ENCODE data around the gene ASIC4. TPM values are rescaled to one million over a fixed set of nuclear protein-coding genes. Genes with fewer than 3 reads are reported as not detected.
A peak's percentile ranks its signal among the peaks of the same experiment; 100 is the strongest.

The ASIC4 gene
- total RNA-seq, 5 donors from 2014 or later (not counting 1 experiment from before 2014, with no cell fraction given), result 0.09 to 0.35 (median 0.20) TPM; not detected in 2

DNA sequence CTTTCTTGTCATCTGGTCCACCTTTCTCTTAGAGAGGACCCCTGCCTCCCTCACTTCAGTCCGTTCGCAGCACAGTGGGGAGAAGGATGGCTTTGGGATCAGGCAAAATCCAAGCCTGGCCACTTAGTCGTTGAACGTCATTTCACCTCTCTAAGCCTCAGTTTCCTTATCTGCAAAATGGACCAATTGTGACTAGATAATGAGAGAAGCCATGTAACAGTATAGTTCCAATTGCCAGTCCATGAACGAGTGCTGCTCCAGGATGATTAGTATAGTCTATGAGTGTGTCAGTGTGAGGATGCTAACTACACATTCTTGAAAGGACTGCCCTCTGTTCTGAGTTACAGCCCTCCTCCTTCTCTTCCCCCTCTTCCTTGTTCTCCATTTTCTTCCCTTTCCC lies 58.9 kb downstream of the ASIC4 start:
- Mint-ChIP-seq H3K9me3 (no peaks in the 10 kb centered on the region), H3K27ac (no peak overlapping the region), H3K27me3 (peaks cover 29 to 61% of the 10 kb centered on the region in 2 donors), H3K4me3 (peak overlapping the region in 1 of 3 donors; percentile 9), H3K36me3 (no peaks in the 10 kb centered on the region), H3K4me1 (peaks cover 2 to 5% (median 4%) of the 10 kb centered on the region in 3 donors)
- peaks cover 0 to 75% of the 10 kb centered on the region in 2 experiments for H3K27me3 ChIP-seq (replicated peaks in 1 of 2; ENCODE audit: control insufficient read depth in 2 of 2, extremely low read depth in 1 of 2, insufficient read depth in 2 of 2, low read length in 1 of 2)
- H3K36me3 ChIP-seq (ENCODE audit: control insufficient read depth in 2 of 2, extremely low read depth in 1 of 2, insufficient read depth in 1 of 2, low read length in 1 of 2), result no peaks in the 10 kb centered on the region
- H3K27ac ChIP-seq (ENCODE audit: low read length), result no peak overlapping the region
- 93% methylated on average over 2 of the region's 5 CpGs for WGBS (ENCODE audit: insufficient coverage)
- ChIA-PET POLR2A (no interaction called here), CTCF (interaction anchor here in 1 of 2 donors (0.7 kb wide), 2 partner anchors 487 to 1282 kb away, joined by 4 read pairs; no protein-coding TSS in a partner anchor)
- ATAC-seq (replicated peaks in 1 of 4) (no peak), DNase-seq (no peak)
- H3K9me3 ChIP-seq, result no peaks in the 10 kb centered on the region
- H3K4me3 ChIP-seq (ENCODE audit: control insufficient read depth in 1 of 2, extremely low read depth in 1 of 2, low read length in 1 of 2), result no peak overlapping the region
- peaks cover 0 to 7% of the 10 kb centered on the region in 2 experiments for H3K4me1 ChIP-seq (ENCODE audit: control insufficient read depth in 1 of 2, extremely low read depth in 1 of 2, insufficient read depth in 2 of 2, low read length in 2 of 2)

- DNase-seq (no peak), ATAC-seq (replicated peaks in 1 of 4) (no peak)
- H3K4me1 Mint-ChIP-seq, result peaks cover 2 to 4% (median 3%) of the 10 kb centered on the region in 3 donors
- ChIA-PET CTCF (no interaction called here), POLR2A (no interaction called here)
- no peaks in the 10 kb centered on the region for H3K36me3 Mint-ChIP-seq
- H3K27ac Mint-ChIP-seq, result no peak overlapping the region
- Histone ChIP-seq H3K36me3 (ENCODE audit: control insufficient read depth in 2 of 2, extremely low read depth in 1 of 2, insufficient read depth in 1 of 2, low read length in 1 of 2) (no peaks in the 10 kb centered on the region), H3K4me1 (ENCODE audit: control insufficient read depth in 1 of 2, extremely low read depth in 1 of 2, insufficient read depth in 2 of 2, low read length in 2 of 2) (peaks cover 0 to 7% of the 10 kb centered on the region in 2 experiments), H3K4me3 (ENCODE audit: control insufficient read depth in 1 of 2, extremely low read depth in 1 of 2, low read length in 1 of 2) (no peak overlapping the region), H3K27me3 (replicated peaks in 1 of 2; ENCODE audit: control insufficient read depth in 2 of 2, extremely low read depth in 1 of 2, insufficient read depth in 2 of 2, low read length in 1 of 2) (peaks cover 0 to 63% of the 10 kb centered on the region in 2 experiments), H3K27ac (ENCODE audit: low read length) (no peak overlapping the region), H3K9me3 (no peaks in the 10 kb centered on the region)
- H3K4me3 Mint-ChIP-seq, result no peak overlapping the region
- peaks cover 25 to 49% of the 10 kb centered on the region in 2 donors for H3K27me3 Mint-ChIP-seq
- H3K9me3 Mint-ChIP-seq, result no peaks in the 10 kb centered on the region
- WGBS (ENCODE audit: insufficient coverage), result 88% methylated on average over 21 of the region's 22 CpGs
These were observed 60.4 kb downstream of the ASIC4 start for GRCh38 chr2:219574484-219575311.

DNA sequence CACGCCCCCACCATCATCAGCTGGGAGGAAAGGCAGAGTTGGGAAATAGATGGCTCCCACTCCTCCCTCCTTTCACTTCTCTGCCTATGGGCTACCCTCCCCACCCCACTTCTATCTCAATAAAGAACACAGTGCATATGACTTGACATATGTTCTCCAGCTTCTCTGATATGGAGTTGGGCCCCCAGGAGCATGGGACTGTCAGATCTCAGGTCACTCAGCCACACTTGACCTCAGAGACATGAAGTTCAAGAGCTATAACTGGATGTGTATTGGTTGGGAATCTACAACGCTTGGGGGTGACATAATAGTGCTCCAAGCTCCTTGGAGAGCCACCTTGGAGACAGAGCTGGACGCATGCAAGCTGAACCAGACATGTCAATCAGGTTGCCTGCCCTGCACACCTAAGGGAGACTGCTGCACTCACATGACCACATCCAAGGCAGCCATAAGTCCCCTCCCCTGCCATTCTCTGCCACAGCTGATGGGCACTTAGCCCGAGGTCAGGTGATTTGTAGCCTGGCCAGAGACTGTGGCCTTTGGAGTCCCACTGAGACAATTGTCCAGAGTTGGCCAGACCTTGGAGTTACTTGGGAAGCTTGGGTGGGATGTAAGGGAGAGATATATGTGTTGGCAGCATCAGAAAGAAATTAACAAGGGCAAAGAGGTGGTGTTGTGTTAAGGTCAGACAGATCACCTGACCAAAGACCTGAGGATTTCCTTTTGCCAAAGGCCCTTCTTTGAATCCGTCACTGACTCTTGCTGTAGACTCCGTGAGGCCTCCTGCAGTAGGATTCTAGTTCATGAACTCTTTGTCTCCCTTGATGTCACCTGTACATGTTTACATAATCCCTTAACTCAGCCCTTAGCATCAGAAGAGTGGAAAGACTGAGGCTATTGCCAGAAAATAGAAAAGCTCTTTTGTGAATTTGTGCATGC lies 61.6 kb downstream of the ASIC4 start:
- ChIA-PET POLR2A (no interaction called here), CTCF (interaction anchor here (0.5 to 1.0 kb wide), 3 partner anchors 36 to 222 kb away, joined by 3 to 8 read pairs (median 6); no protein-coding TSS in a partner anchor)
- WGBS (ENCODE audit: insufficient coverage), result 71% methylated on average over 1 of the region's 6 CpGs
- Histone ChIP-seq H3K4me3 (ENCODE audit: control insufficient read depth in 1 of 2, extremely low read depth in 1 of 2, low read length in 1 of 2) (no peak overlapping the region), H3K27me3 (replicated peaks in 1 of 2; ENCODE audit: control insufficient read depth in 2 of 2, extremely low read depth in 1 of 2, insufficient read depth in 2 of 2, low read length in 1 of 2) (peaks cover 0 to 57% of the 10 kb centered on the region in 2 experiments), H3K4me1 (ENCODE audit: control insufficient read depth in 1 of 2, extremely low read depth in 1 of 2, insufficient read depth in 2 of 2, low read length in 2 of 2) (peaks cover 0 to 7% of the 10 kb centered on the region in 2 experiments), H3K27ac (ENCODE audit: low read length) (no peak overlapping the region), H3K36me3 (ENCODE audit: control insufficient read depth in 2 of 2, extremely low read depth in 1 of 2, insufficient read depth in 1 of 2, low read length in 1 of 2) (no peaks in the 10 kb centered on the region), H3K9me3 (no peaks in the 10 kb centered on the region)
- DNase-seq (no peak), ATAC-seq (replicated peaks in 1 of 4) (no peak)
- H3K36me3 Mint-ChIP-seq, result no peaks in the 10 kb centered on the region
- peaks cover 25 to 43% of the 10 kb centered on the region in 2 donors for H3K27me3 Mint-ChIP-seq
- no peak overlapping the region for H3K4me3 Mint-ChIP-seq
- peaks cover 0 to 4% (median 0%) of the 10 kb centered on the region in 3 donors for H3K4me1 Mint-ChIP-seq
- no peak overlapping the region for H3K27ac Mint-ChIP-seq
- no peaks in the 10 kb centered on the region for H3K9me3 Mint-ChIP-seq

DNA sequence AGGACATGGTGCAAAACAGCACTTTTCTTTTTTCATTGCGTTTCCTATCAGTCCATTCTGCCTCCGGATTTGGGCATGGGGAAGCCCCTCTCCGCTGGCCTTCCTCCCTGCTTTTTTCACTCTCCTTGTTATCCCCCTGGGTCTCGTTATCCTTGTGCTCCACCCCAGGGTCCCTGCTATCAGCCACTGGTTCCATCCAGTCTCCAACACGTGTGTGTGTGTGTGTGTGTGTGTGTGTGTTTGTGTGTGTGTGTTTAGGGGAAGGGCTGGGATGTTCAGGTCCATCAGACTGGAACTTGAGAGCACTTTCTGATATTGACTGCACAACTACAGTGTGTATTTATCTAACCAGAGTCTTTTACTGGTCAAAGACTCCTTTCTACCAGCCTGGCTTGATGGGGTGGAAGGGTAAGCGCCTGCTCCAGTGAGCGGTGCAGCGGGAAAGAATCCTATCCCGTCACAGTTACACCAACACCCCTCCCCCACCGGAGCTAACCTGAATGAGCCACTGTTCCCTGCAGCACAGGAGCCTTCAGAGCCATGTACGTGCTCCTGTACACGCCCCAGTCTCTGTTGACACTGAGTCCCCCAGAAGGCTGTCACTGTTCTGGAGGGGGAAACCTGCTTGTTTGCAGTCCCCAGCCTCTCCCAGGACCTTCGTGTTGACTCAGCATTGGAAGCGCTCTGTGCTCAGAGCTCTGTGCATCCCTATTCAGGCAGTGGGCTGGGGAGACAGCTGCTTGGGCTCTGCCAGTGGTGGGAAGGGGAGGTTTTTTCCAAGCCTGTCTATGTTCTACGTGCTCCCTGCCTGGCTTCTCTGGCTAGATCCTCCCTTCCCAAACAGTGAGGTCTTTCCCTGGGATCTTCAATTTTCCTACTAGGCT lies 62.5 kb downstream of the ASIC4 start:
- ATAC-seq (replicated peaks in 1 of 4) (no peak), DNase-seq (no peak)
- H3K27me3 Mint-ChIP-seq, result peaks cover 24 to 43% of the 10 kb centered on the region in 2 donors
- H3K4me3 Mint-ChIP-seq, result no peak overlapping the region
- H3K4me1 Mint-ChIP-seq, result peaks cover 0 to 1% (median 0%) of the 10 kb centered on the region in 3 donors
- Histone ChIP-seq H3K27me3 (replicated peaks in 1 of 2; ENCODE audit: control insufficient read depth in 2 of 2, extremely low read depth in 1 of 2, insufficient read depth in 2 of 2, low read length in 1 of 2) (peaks cover 0 to 49% of the 10 kb centered on the region in 2 experiments), H3K4me3 (ENCODE audit: control insufficient read depth in 1 of 2, extremely low read depth in 1 of 2, low read length in 1 of 2) (no peak overlapping the region), H3K36me3 (ENCODE audit: control insufficient read depth in 2 of 2, extremely low read depth in 1 of 2, insufficient read depth in 1 of 2, low read length in 1 of 2) (no peaks in the 10 kb centered on the region), H3K9me3 (no peaks in the 10 kb centered on the region), H3K27ac (ENCODE audit: low read length) (no peak overlapping the region), H3K4me1 (ENCODE audit: control insufficient read depth in 1 of 2, extremely low read depth in 1 of 2, insufficient read depth in 2 of 2, low read length in 2 of 2) (no peaks in the 10 kb centered on the region)
- no peaks in the 10 kb centered on the region for H3K9me3 Mint-ChIP-seq
- CTCF ChIA-PET, result interaction anchor here in 1 of 2 donors (1.0 kb wide), 1 partner anchor 37 kb away, joined by 3 read pairs; no protein-coding TSS in a partner anchor
- H3K27ac Mint-ChIP-seq, result no peak overlapping the region
- POLR2A ChIA-PET, result no interaction called here
- WGBS (ENCODE audit: insufficient coverage), result 72% methylated on average over 4 of the region's 15 CpGs
- H3K36me3 Mint-ChIP-seq, result no peaks in the 10 kb centered on the region

DNA sequence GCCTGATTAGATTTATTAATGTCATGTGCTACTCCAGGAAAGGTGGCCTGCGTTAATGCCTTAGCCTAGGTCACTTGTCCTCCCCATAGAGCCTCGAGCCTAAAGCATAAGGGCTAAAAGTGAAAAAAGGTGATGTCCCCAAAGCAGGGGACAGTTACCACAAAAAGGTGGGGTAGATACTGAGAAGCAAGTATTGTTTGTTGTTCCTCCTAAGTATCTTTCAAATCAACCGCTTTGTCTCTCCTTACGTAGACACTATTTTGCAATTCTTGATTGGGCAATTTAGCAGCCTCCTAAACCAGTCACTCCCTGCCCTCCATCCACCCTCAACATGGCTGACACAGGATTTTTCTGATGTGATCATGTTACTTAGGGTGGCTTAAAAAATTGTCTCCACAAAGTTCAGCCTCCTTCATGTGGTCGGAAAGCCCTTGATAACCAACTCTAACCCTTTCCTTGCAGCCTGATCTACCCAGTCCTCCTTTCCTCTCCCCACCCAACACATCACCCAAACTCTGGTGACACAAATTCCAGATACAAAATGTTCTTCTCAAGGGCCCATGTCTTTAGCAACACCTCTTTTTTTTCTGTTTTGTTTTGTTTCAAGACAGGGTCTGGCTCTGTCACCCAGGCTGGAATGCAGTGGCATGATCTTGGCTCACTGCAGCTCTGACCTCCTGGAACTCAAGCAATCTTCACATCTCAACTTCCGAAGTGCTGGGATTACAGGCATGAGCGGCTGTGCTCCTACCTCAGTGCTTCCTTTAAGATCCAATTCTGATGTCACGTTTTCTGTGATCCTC lies 64.7 kb downstream of the ASIC4 start:
- Histone ChIP-seq H3K27me3 (replicated peaks in 1 of 2; ENCODE audit: control insufficient read depth in 2 of 2, extremely low read depth in 1 of 2, insufficient read depth in 2 of 2, low read length in 1 of 2) (peaks cover 0 to 33% of the 10 kb centered on the region in 2 experiments), H3K27ac (ENCODE audit: low read length) (no peak overlapping the region), H3K4me3 (ENCODE audit: control insufficient read depth in 1 of 2, extremely low read depth in 1 of 2, low read length in 1 of 2) (no peak overlapping the region), H3K9me3 (no peaks in the 10 kb centered on the region), H3K36me3 (ENCODE audit: control insufficient read depth in 2 of 2, extremely low read depth in 1 of 2, insufficient read depth in 1 of 2, low read length in 1 of 2) (no peaks in the 10 kb centered on the region), H3K4me1 (ENCODE audit: control insufficient read depth in 1 of 2, extremely low read depth in 1 of 2, insufficient read depth in 2 of 2, low read length in 2 of 2) (no peaks in the 10 kb centered on the region)
- ATAC-seq (replicated peaks in 1 of 4) (no peak), DNase-seq (no peak)
- ChIA-PET POLR2A (interaction anchor here in 1 of 2 donors (0.6 kb wide), 1 partner anchor 19 kb away, joined by 3 read pairs; no protein-coding TSS in a partner anchor), CTCF (no interaction called here)
- Mint-ChIP-seq H3K4me3 (no peak overlapping the region), H3K4me1 (no peaks in the 10 kb centered on the region), H3K9me3 (no peaks in the 10 kb centered on the region), H3K36me3 (no peaks in the 10 kb centered on the region), H3K27me3 (peaks cover 12 to 25% of the 10 kb centered on the region in 2 donors), H3K27ac (no peak overlapping the region)
- WGBS (ENCODE audit: insufficient coverage), result 90% methylated on average over 3 of the region's 8 CpGs
